Fibroblast of lung (primary cell): ENCODE results near the gene MAP3K19.

Experiments used
- CTCF ChIP-seq, 2 donors: IDR thresholded peaks in 1 of 2; conservative IDR thresholded peaks in 1 of 2; 1 replicate in 1 of 2; 2 replicates in 1 of 2; pipeline ENCODE4 v1.5.1; 2011 to 2012; ENCODE audit warnings: low read length in 2 of 2, control low read depth in 1 of 2, inconsistent platforms in 1 of 2, low read depth in 1 of 2, mild to moderate bottlenecking in 1 of 2
- EZH2 ChIP-seq: IDR thresholded peaks from 2 replicates; pipeline ENCODE4 v1.5.1; 2012; ENCODE audit warnings: low read length, control low read depth, mild to moderate bottlenecking; ENCODE audit errors: missing control alignments

DNA sequence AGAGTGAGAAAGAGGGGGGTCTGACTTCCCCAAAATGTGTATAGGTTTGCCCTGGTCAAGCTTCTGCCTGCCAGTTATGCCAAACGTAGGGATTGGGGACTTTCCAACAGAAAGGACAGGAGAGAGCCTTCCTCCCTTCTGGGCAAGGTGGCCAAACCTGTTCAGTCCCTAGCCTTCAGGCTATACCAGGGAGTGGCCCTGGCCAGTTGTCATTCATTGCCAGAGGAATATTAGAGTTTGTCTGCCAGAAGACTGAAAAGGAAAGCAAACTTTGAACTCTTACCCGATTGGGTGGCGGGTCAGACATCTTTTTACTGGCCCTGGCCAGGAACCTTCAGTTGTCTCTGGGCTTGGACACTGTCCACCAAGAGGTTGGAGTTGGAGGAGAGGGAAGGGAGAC, 27.0 kb upstream of the MAP3K19 start:
- no peak for TF ChIP-seq CTCF (conservative IDR thresholded peaks at IDR 0.05 in 1 of 2, IDR thresholded peaks at IDR 0.05 in 1 of 2; ENCODE audit: low read depth in 1 of 2, low read length in 2 of 2)
- no peak for TF ChIP-seq EZH2
